ENCODE results near the gene SPDL1. TPM values are rescaled to one million over a fixed set of nuclear protein-coding genes. Genes with fewer than 3 reads are reported as not detected.

The SPDL1 gene
- total RNA-seq, 1 donor from 2014 or later: 4.3 TPM

- DNase-seq: no peak
- intact Hi-C loops (cut with micrococcal nuclease): no loop called here
- TF ChIP-seq, protein P1, sequence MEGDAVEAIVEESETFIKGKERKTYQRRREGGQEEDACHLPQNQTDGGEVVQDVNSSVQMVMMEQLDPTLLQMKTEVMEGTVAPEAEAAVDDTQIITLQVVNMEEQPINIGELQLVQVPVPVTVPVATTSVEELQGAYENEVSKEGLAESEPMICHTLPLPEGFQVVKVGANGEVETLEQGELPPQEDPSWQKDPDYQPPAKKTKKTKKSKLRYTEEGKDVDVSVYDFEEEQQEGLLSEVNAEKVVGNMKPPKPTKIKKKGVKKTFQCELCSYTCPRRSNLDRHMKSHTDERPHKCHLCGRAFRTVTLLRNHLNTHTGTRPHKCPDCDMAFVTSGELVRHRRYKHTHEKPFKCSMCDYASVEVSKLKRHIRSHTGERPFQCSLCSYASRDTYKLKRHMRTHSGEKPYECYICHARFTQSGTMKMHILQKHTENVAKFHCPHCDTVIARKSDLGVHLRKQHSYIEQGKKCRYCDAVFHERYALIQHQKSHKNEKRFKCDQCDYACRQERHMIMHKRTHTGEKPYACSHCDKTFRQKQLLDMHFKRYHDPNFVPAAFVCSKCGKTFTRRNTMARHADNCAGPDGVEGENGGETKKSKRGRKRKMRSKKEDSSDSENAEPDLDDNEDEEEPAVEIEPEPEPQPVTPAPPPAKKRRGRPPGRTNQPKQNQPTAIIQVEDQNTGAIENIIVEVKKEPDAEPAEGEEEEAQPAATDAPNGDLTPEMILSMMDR (IDR thresholded peaks at IDR 0.05; ENCODE audit: borderline replicate concordance): no peak
- peaks cover 27% of the 10 kb centered on the region for H3K27me3 ChIP-seq (ENCODE audit: low read depth)
- H3K9me3 ChIP-seq (replicated peaks): peaks cover 6% of the 10 kb centered on the region
- no peak overlapping the region for H3K27ac ChIP-seq (replicated peaks)
- no peak overlapping the region for H3K4me3 ChIP-seq
- no peaks in the 10 kb centered on the region for H3K36me3 ChIP-seq
- H3K4me1 ChIP-seq: peaks cover 7% of the 10 kb centered on the region
Observed at GRCh38 chr5:169632946-169633345, 49.4 kb downstream of the SPDL1 start.

DNA sequence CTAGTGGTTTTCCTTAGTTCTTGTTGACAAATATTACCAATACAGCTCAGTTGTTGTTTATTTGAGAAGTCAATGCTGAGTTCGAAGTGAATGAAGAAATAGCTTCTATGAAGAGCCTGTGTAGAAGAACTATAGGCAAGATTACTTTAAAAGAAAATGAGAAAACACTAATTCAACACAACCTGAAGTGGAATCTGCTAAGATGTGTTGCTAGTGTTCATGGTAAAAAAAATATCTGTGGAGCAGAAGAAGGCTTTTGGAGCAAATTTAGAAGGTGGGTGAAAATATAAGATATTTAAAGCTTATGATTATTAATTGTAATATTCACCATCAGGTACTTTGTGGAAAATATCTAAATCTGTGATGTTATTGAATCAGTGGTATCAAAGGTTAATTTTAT lies 51.0 kb downstream of the SPDL1 start:
- no peak overlapping the region for H3K27ac ChIP-seq (replicated peaks)
- intact Hi-C loops (cut with micrococcal nuclease): no loop called here
- TF ChIP-seq, protein P1 (IDR thresholded peaks at IDR 0.05; ENCODE audit: borderline replicate concordance): no peak
- peaks cover 7% of the 10 kb centered on the region for H3K4me1 ChIP-seq
- no peak overlapping the region for H3K4me3 ChIP-seq
- H3K36me3 ChIP-seq: no peaks in the 10 kb centered on the region
- no peak for DNase-seq
- H3K9me3 ChIP-seq (replicated peaks): peaks cover 13% of the 10 kb centered on the region
- peaks cover 38% of the 10 kb centered on the region for H3K27me3 ChIP-seq (ENCODE audit: low read depth)

GRCh38 chr5:169635936-169636335 lies 52.4 kb downstream of the SPDL1 start:
- peaks cover 7% of the 10 kb centered on the region for H3K4me1 ChIP-seq
- no peak overlapping the region for H3K27ac ChIP-seq (replicated peaks)
- intact Hi-C loops (cut with micrococcal nuclease): no loop called here

DNA sequence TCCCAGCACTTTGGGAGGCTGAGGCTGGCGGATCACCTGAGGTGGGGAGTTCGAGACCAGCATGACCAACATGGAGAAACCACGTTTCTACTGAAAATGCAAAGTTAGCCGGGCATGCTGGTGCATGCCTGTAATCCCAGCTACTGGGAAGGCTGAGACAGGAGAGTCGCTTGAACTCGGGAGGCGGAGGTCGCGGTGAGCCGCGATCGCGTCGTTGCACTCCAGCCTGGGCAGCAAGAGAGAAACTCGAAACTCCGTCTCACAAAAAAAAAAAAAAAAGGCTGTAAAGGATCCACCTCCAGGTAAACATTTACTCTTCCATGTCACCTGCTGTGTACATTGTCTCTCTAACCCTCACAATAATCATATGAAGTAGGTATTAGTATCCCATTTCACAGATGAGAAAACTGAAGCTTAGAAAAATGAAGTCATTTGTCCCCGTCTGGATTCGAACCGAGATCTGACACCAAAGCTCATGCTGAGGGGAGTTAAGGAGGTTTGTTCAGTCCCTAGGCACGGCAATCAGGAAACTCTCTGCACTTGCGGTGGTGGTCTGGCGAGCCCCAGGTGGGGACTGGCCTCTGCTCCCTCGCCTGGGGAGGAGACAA lies 53.0 kb downstream of the SPDL1 start:
- TF ChIP-seq, protein P1 (IDR thresholded peaks at IDR 0.05; ENCODE audit: borderline replicate concordance): no peak
- Histone ChIP-seq H3K4me3 (peak overlapping the region; percentile 56), H3K27ac (replicated peaks) (no peak overlapping the region), H3K4me1 (peaks cover 7% of the 10 kb centered on the region), H3K27me3 (ENCODE audit: low read depth) (peaks cover 38% of the 10 kb centered on the region), H3K36me3 (no peaks in the 10 kb centered on the region), H3K9me3 (replicated peaks) (peaks cover 18% of the 10 kb centered on the region)
- no peak for DNase-seq
- intact Hi-C loops (cut with micrococcal nuclease): no loop called here

More at GRCh38 chr5:169635936-169636335, 52.4 kb downstream of the SPDL1 start:
- Histone ChIP-seq H3K4me3 (no peak overlapping the region), H3K9me3 (replicated peaks) (peaks cover 18% of the 10 kb centered on the region), H3K36me3 (no peaks in the 10 kb centered on the region), H3K27me3 (ENCODE audit: low read depth) (peaks cover 38% of the 10 kb centered on the region)
- no peak for DNase-seq
- TF ChIP-seq, protein P1 (IDR thresholded peaks at IDR 0.05; ENCODE audit: borderline replicate concordance): no peak

DNA sequence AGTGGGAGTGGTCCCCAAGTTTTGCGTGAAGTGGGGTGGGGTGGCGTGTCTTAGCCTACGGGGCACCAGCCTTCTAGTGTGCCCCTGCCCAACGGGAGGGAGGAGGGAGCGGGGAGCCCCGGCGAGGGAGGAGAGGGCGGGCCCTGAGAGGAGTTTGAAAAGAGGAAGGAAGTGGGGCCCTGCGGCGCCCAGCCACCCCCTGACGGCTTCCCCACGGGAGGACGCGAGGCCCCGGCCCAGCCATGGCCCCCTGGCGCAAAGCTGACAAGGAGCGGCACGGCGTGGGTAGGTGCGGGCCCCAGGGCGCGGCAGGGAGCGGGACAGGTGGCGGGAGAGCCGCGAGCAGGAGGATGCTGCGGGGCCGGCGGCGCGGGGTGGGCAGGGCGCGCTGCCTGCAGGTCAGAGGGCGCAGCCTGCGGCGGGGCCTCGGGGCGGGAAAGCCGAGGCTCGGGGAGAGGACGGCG lies 53.5 kb downstream of the SPDL1 start, which contains the start of gene DOCK2:
Gene DOCK2 (plus strand): TSS at position 191 of the 464 bp plus-strand sequence. CDS start 52 bp downstream, at position 243.
- Histone ChIP-seq H3K36me3 (no peaks in the 10 kb centered on the region), H3K4me1 (peaks cover 7% of the 10 kb centered on the region), H3K27ac (replicated peaks) (peak within 1 kb of the TSS; percentile 56), H3K27me3 (ENCODE audit: low read depth) (peaks cover 38% of the 10 kb centered on the region), H3K4me3 (peak within 1 kb of the TSS; percentile 56), H3K9me3 (replicated peaks) (peaks cover 18% of the 10 kb centered on the region)
- TF ChIP-seq, protein P1 (IDR thresholded peaks at IDR 0.05; ENCODE audit: borderline replicate concordance): no peak
- intact Hi-C loops (cut with micrococcal nuclease): no loop called here
- DNase-seq: peak; percentile 63
